Stimulated activated CD8-positive, alpha-beta memory T cell treated with anti-CD3 and anti-CD28 coated beads, Interleukin-4, amount 100 ng/mL, for 1 hour (primary cell): Measurements from ENCODE around the gene IQCH.
"Not testable (repeated sequence)": the region's sequence is repeated elsewhere in the genome, so short reads cannot be mapped to it uniquely, and the experiment has no call there.

Experiments used
- DNase-seq, 2 donors: peaks; one replicate each; pipeline ENCODE4 v3.0.0-alpha.2; 2020; ENCODE audit warnings: low read depth in 2 of 2, low spot score in 1 of 2

The IQCH gene

GRCh38 chr15:67244971-67245478 lies 9.6 kb upstream of the IQCH start:
- no peak for DNase-seq

- not testable (repeated sequence) for DNase-seq
These were observed 8.0 kb upstream of the IQCH start for GRCh38 chr15:67246606-67247005.

- DNase-seq, result no peak
These were observed 6.5 kb upstream of the IQCH start for GRCh38 chr15:67248011-67248505.

GRCh38 chr15:67249830-67250229 lies 4.8 kb upstream of the IQCH start:
- no peak for DNase-seq

- no peak for DNase-seq
These were observed 3.3 kb upstream of the IQCH start for GRCh38 chr15:67251318-67251717.

- DNase-seq, result no peak
These were observed 1.5 kb upstream of the IQCH start for GRCh38 chr15:67253101-67253500.

GRCh38 chr15:67253549-67254237 lies 893 bp upstream of the IQCH start:
- no peak for DNase-seq

GRCh38 chr15:67256051-67256450 lies 1.5 kb downstream of the IQCH start:
- DNase-seq, result no peak

GRCh38 chr15:67258412-67258811 lies 3.8 kb downstream of the IQCH start:
- DNase-seq, result not testable (repeated sequence)

- DNase-seq, result no peak
These were observed 4.8 kb downstream of the IQCH start for GRCh38 chr15:67259379-67259778.

- DNase-seq, result no peak
These were observed 5.2 kb downstream of the IQCH start for GRCh38 chr15:67259806-67260205.

- no peak for DNase-seq
These were observed 12.3 kb downstream of the IQCH start for GRCh38 chr15:67266870-67267269.

GRCh38 chr15:67267440-67267839 lies 12.9 kb downstream of the IQCH start:
- DNase-seq, result no peak

- DNase-seq, result no peak
These were observed 13.7 kb downstream of the IQCH start for GRCh38 chr15:67267951-67268941.

GRCh38 chr15:67274236-67274635 lies 19.6 kb downstream of the IQCH start:
- DNase-seq, result no peak

GRCh38 chr15:67276666-67277065 lies 22.1 kb downstream of the IQCH start:
- DNase-seq, result no peak

- no peak for DNase-seq
These were observed 25.6 kb downstream of the IQCH start for GRCh38 chr15:67280217-67280616.

GRCh38 chr15:67281714-67282113 lies 27.1 kb downstream of the IQCH start:
- no peak for DNase-seq

GRCh38 chr15:67285625-67286024 lies 31.0 kb downstream of the IQCH start:
- DNase-seq, result not testable (repeated sequence)

GRCh38 chr15:67286400-67286799 lies 31.8 kb downstream of the IQCH start:
- DNase-seq, result not testable (repeated sequence)

GRCh38 chr15:67290319-67290718 lies 35.7 kb downstream of the IQCH start:
- DNase-seq, result no peak

GRCh38 chr15:67296188-67296587 lies 41.6 kb downstream of the IQCH start:
- DNase-seq, result no peak
